Astrocyte (in vitro differentiated cells and primary cell): ENCODE results near the gene NAP1L4. TPM values are rescaled to one million over a fixed set of nuclear protein-coding genes. Genes with fewer than 3 reads are reported as not detected.
A peak's percentile ranks its signal among the peaks of the same experiment; 100 is the strongest.

Experiments
- DNase-seq: peaks from one replicate; pipeline ENCODE4 v3.0.0-alpha.2; 2010; ENCODE audit warnings: low read depth
- FAIRE-seq: peaks from 2 replicates; lab custom pipeline; 2011; peaks lifted over from hg19 to GRCh38; lab: Jason Lieb, UNC
- H2AFZ ChIP-seq: 2 replicates; pipeline ENCODE4 v1.6.0; 2012; ENCODE audit warnings: low read depth, low read length, inconsistent platforms
- H3K27ac ChIP-seq: 2 replicates; pipeline ENCODE4 v1.5.1; 2011; ENCODE audit warnings: low read depth, low read length, inconsistent platforms
- H3K27me3 ChIP-seq: 2 replicates; pipeline ENCODE4 v1.6.0; 2011; ENCODE audit warnings: low read length, inconsistent platforms; ENCODE audit not compliant: insufficient read depth
- H3K36me3 ChIP-seq: 2 replicates; pipeline ENCODE4 v1.5.1; 2011; ENCODE audit warnings: low read length, inconsistent platforms; ENCODE audit not compliant: insufficient read depth
- H3K4me1 ChIP-seq: 2 replicates; pipeline ENCODE4 v1.5.1; 2011; ENCODE audit warnings: low read length, inconsistent platforms; ENCODE audit not compliant: insufficient read depth
- H3K4me2 ChIP-seq: 2 replicates; pipeline ENCODE4 v1.6.0; 2012; ENCODE audit warnings: low read length, inconsistent platforms
- H3K4me3 ChIP-seq: 2 replicates; pipeline ENCODE4 v1.5.1; 2011; ENCODE audit warnings: low read depth, mild to moderate bottlenecking, low read length, inconsistent platforms; ENCODE audit not compliant: insufficient read depth
- H3K79me2 ChIP-seq: 2 replicates; pipeline ENCODE4 v1.6.0; 2012; ENCODE audit warnings: mild to moderate bottlenecking, low read length, inconsistent platforms; ENCODE audit not compliant: insufficient read depth
- H3K9ac ChIP-seq: 2 replicates; pipeline ENCODE4 v1.6.0; 2012; ENCODE audit warnings: mild to moderate bottlenecking, low read length, inconsistent platforms
- H3K9me3 ChIP-seq: 2 replicates; pipeline ENCODE4 v1.5.1; 2012; ENCODE audit warnings: low read depth, mild to moderate bottlenecking, low read length, inconsistent platforms; ENCODE audit not compliant: insufficient read depth
- H4K20me1 ChIP-seq: 2 replicates; pipeline ENCODE4 v1.6.0; 2012; ENCODE audit warnings: low read length, inconsistent platforms; ENCODE audit not compliant: insufficient read depth
- H3K27ac Mint-ChIP-seq: one replicate; pipeline ENCODE4 v1.8.0; 2021; ENCODE audit warnings: mild to moderate bottlenecking, mixed read lengths; ENCODE audit not compliant: unreplicated experiment
- H3K27me3 Mint-ChIP-seq: one replicate; pipeline ENCODE4 v1.8.0; 2021; ENCODE audit warnings: low read depth, mixed read lengths; ENCODE audit not compliant: unreplicated experiment
- H3K36me3 Mint-ChIP-seq: one replicate; pipeline ENCODE4 v1.8.0; 2021; ENCODE audit warnings: low read depth, mixed read lengths; ENCODE audit not compliant: unreplicated experiment
- H3K4me1 Mint-ChIP-seq: one replicate; pipeline ENCODE4 v1.8.0; 2021; ENCODE audit warnings: low read depth, mixed read lengths; ENCODE audit not compliant: unreplicated experiment
- H3K4me3 Mint-ChIP-seq: one replicate; pipeline ENCODE4 v1.8.0; 2021; ENCODE audit warnings: mild to moderate bottlenecking, moderate library complexity, mixed read lengths; ENCODE audit not compliant: unreplicated experiment
- H3K9me3 Mint-ChIP-seq: one replicate; pipeline ENCODE4 v1.8.0; 2021; ENCODE audit warnings: mild to moderate bottlenecking, mixed read lengths; ENCODE audit not compliant: unreplicated experiment
- EZH2 ChIP-seq: IDR thresholded peaks from 2 replicates; pipeline ENCODE4 v1.6.1; 2012; ENCODE audit warnings: mild to moderate bottlenecking, low read length, inconsistent platforms; ENCODE audit not compliant: insufficient read depth
- total RNA-seq: library from RNA; stranded (reverse); gene quantifications from 2 replicates; pipeline ENCODE4 v1.2.1, GENCODE V29; 2021
- TF ChIP-seq, protein P1 (sequence below): IDR thresholded peaks from 2 replicates; pipeline ENCODE4 v1.5.1; 2011; ENCODE audit warnings: low read depth, mild to moderate bottlenecking, inconsistent platforms, low read length, moderate library complexity; ENCODE audit not compliant: insufficient read depth

NAP1L4 gene
- total RNA-seq, 1 donor from 2014 or later, result 153 TPM

DNA sequence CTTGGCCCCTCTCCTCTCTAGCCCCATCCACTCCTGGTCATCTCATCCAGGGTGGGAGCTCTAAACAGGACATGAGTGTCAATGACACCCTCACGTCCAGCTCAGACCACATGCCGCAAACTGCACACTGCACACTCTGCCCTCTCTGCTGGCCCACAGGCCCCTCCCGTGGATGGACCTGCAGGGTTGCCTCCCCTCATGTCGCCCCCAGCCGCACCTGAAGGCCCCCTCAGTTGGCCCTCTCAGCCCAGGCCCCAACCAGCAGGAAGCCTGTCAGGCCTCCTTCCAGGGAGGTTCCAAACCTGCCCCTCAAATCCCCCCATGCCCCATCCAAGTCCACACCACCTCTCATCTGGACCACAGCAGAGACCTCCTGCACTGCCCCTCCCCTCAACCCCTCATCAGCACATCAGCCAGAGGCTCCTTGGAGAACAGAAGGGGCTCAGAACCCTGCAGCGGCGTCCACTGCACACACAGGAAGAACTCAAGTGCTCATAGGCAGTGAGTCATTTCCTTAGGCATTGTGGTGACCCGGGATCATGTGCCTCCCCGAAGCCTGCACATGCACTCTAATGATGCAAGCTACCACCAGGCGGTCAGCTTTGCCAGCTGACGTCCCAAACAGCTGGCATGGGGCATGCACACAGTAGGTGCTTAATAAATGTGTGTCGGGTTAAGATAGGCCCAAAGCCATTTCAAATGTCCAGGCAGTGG is 93.6 kb downstream of the NAP1L4 start:
- Mint-ChIP-seq H3K4me1 (peaks cover 10% of the 10 kb centered on the region), H3K27me3 (peaks cover 23% of the 10 kb centered on the region), H3K4me3 (no peak overlapping the region), H3K9me3 (no peaks in the 10 kb centered on the region), H3K36me3 (peaks cover 2% of the 10 kb centered on the region), H3K27ac (peak overlapping the region; percentile 8)
- no peaks in the 10 kb centered on the region for H3K27me3 ChIP-seq
- H3K9me3 ChIP-seq, result no peaks in the 10 kb centered on the region
- TF ChIP-seq, protein P1, sequence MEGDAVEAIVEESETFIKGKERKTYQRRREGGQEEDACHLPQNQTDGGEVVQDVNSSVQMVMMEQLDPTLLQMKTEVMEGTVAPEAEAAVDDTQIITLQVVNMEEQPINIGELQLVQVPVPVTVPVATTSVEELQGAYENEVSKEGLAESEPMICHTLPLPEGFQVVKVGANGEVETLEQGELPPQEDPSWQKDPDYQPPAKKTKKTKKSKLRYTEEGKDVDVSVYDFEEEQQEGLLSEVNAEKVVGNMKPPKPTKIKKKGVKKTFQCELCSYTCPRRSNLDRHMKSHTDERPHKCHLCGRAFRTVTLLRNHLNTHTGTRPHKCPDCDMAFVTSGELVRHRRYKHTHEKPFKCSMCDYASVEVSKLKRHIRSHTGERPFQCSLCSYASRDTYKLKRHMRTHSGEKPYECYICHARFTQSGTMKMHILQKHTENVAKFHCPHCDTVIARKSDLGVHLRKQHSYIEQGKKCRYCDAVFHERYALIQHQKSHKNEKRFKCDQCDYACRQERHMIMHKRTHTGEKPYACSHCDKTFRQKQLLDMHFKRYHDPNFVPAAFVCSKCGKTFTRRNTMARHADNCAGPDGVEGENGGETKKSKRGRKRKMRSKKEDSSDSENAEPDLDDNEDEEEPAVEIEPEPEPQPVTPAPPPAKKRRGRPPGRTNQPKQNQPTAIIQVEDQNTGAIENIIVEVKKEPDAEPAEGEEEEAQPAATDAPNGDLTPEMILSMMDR, result no peak
- no peak for TF ChIP-seq EZH2
- peak overlapping the region; percentile 28 for H3K27ac ChIP-seq
- H3K79me2 ChIP-seq, result no peaks in the 10 kb centered on the region
- peak overlapping the region; percentile 63 for H3K4me2 ChIP-seq
- H3K4me1 ChIP-seq, result peaks cover 34% of the 10 kb centered on the region
- H3K9ac ChIP-seq, result no peak overlapping the region
- no peaks in the 10 kb centered on the region for H4K20me1 ChIP-seq
- H3K4me3 ChIP-seq, result no peak overlapping the region
- DNase-seq (peak; percentile 87), FAIRE-seq (peak; percentile 32)
- H2AFZ ChIP-seq, result no peak overlapping the region
- no peaks in the 10 kb centered on the region for H3K36me3 ChIP-seq

GRCh38 chr11:2897048-2897447 is 95.1 kb downstream of the NAP1L4 start:
- no peak for FAIRE-seq
- Histone ChIP-seq H4K20me1 (no peaks in the 10 kb centered on the region), H3K27ac (no peak overlapping the region), H2AFZ (no peak overlapping the region), H3K4me2 (no peak overlapping the region), H3K36me3 (no peaks in the 10 kb centered on the region), H3K79me2 (no peaks in the 10 kb centered on the region), H3K9me3 (no peaks in the 10 kb centered on the region), H3K27me3 (no peaks in the 10 kb centered on the region), H3K9ac (no peak overlapping the region), H3K4me3 (no peak overlapping the region), H3K4me1 (peaks cover 30% of the 10 kb centered on the region)
- no peak overlapping the region for H3K4me3 Mint-ChIP-seq
- no peak overlapping the region for H3K27ac Mint-ChIP-seq
- no peaks in the 10 kb centered on the region for H3K9me3 Mint-ChIP-seq
- H3K27me3 Mint-ChIP-seq, result peaks cover 23% of the 10 kb centered on the region
- DNase-seq, result no peak
- TF ChIP-seq, protein P1, result no peak
- TF ChIP-seq EZH2, result no peak
- H3K36me3 Mint-ChIP-seq, result peaks cover 2% of the 10 kb centered on the region
- H3K4me1 Mint-ChIP-seq, result peaks cover 10% of the 10 kb centered on the region

- H3K9ac ChIP-seq, result no peak overlapping the region
- Mint-ChIP-seq H3K4me1 (peaks cover 10% of the 10 kb centered on the region), H3K36me3 (peaks cover 2% of the 10 kb centered on the region), H3K9me3 (no peaks in the 10 kb centered on the region), H3K27ac (peak overlapping the region; percentile 34), H3K4me3 (no peak overlapping the region), H3K27me3 (peaks cover 23% of the 10 kb centered on the region)
- no peaks in the 10 kb centered on the region for H3K79me2 ChIP-seq
- H2AFZ ChIP-seq, result no peak overlapping the region
- peaks cover 23% of the 10 kb centered on the region for H3K4me1 ChIP-seq
- DNase-seq, result no peak
- no peaks in the 10 kb centered on the region for H3K9me3 ChIP-seq
- H3K4me3 ChIP-seq, result no peak overlapping the region
- H3K27ac ChIP-seq, result no peak overlapping the region
- TF ChIP-seq, protein P1, result no peak
- no peak for TF ChIP-seq EZH2
- no peak for FAIRE-seq
- no peaks in the 10 kb centered on the region for H3K27me3 ChIP-seq
- H3K36me3 ChIP-seq, result no peaks in the 10 kb centered on the region
- no peaks in the 10 kb centered on the region for H4K20me1 ChIP-seq
- no peak overlapping the region for H3K4me2 ChIP-seq
These were observed 96.1 kb downstream of the NAP1L4 start for GRCh38 chr11:2896047-2896446.
